HG02885 (cell line): Measurements from ENCODE around the gene FRK.
"Not testable (repeated sequence)": the region's sequence is repeated elsewhere in the genome, so short reads cannot be mapped to it uniquely, and the experiment has no call there.

Source experiments
- ATAC-seq: cut with Tn5 transposase; IDR thresholded peaks from one replicate; pipeline ENCODE4 v1.9.1; 2021; ENCODE audit warnings: mild to moderate bottlenecking; ENCODE audit not compliant: unreplicated experiment, poor library complexity

The FRK gene

DNA sequence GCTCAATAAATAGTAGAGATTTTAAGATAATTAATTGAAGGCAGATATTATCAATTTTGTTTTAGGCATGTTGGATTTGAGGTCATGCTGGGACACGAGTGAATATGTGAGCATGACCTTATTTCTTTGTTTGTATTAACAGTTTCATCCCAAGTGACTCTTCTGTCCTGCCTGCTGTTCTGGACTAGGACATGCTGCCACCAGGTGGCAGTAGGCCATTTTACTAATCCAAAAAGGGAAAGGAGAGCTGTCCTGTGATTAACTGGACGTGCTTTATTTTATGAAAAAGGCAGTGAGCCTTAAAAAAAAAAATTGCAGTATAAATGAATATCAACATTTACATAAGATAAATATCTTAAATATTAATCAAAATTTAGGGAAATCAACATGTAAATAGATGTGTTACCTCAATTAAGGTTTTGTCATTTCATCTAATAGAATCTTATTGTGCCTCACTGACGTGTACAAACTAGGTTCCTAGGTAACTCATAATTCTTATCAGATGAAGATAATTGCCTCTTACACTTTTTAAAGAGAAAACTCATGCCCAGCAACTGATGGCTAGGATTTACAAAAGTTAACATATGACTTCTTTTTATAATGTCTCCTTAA, 49.8 kb downstream of the FRK start:
- ATAC-seq: peak; percentile 54

DNA sequence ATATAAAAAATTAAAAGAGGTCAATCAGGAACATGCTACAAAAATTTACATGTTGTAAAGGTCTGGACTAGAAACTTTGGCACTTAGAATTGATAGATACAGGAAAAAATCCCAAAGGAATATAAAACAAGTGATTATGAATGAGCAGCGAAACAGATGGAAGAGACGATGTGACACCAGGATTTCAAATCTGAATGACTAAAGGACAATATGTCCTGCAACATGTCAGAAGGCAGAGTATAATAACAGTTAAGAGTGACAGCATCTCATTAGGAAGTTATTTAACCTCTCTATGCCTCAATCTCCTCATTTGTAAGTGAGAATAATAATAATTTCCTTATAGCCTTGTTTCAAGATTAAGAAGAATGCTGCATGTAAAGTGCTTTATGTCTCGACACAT, 50.3 kb downstream of the FRK start:
- ATAC-seq: no peak

DNA sequence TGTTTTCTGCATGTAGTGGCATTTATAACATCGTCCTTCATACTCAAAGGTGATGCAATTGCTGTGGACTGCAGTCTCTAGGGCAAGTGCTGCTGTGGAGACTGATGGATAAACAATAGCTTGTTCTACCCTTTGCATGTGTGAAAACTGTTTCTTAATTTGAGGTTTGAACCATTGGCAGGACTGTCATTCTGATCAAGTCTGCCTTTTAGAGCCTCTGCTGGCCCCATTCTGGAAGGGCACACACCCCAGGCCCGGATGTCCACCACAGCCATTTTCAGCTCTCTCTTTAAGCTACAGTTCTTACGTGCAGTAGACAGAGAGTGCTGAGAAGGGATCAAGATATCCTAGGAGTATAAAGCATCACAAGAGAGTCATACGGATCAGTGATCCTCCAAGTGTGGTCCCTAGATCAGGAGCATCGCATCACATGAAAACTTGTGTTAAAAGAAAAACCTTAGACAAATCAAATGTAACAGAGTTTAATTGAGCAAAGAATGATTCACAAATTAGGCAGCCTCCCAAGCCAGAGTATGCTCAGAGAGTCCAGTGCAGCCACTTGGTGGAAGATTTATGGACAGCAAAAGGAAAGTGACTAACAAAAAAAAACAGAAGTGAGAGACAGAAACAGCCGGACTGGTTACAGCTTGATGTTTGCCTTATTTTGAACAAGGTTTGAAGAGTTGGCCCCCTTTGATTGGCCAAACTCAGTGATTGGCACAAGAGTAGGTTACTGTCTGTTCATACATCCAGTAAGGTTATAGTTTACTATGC, 52.0 kb downstream of the FRK start:
- ATAC-seq: peak; percentile 70

DNA sequence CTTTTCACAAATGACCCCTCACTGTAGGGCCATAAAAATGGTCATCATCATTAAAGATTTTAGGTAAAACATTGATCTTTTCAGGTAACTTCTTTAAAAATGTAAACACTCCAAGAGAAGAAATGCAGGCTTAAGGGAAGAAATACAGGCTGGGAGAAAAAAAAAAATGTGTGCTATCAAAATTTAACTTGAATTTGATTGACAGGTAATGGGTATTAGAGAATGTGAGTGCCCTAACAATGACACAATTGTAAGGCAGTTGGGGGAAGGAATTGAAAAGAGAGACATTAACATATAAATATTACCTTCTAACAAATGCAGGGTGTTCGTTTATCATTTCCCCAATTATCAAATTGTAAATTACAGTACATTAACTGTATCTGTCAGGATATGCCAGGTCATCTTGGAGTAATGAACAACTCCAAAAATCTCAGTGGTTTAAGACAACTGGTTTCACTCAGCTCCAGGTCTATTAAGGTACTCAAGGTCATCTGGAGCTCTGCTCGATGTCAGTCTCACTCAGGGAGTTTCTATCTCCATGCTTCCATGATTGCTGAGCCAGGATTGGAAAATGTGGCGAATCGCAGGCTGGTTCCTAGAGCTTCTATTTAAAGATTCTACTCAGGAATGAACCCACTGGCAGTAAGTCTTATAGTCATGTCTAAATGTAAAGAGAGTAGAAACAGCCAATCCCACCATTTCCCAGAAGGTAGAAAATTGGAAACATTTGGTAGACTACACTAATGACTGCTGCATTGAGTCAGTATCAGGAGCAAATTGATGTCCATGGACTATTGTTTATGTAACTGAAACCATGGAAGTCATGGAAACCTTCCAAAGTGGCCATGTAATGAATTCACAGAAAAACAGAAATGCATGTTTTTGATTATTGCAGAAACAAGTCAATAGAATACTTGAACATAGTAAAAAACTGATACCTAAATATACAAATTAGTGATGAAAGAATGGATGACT, 55.6 kb downstream of the FRK start:
- ATAC-seq: no peak

DNA sequence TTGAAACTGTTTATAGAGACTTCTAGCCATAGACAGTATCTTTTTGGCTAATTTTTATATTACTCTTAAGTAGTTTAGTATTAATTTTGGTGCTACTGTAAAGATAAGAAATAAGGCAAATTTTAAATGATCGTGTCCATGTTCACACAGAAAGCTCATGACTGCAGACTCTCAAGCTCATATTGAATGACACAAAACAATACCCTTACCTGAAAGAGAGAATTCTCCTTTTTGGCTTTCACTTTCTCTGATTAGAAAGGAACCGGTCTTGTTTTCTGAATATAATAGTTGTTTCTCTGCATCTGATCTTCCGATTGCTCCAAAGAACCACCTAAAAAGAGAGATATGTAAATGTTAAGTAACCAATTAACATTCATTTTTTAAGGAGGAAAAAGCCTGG, 57.0 kb downstream of the FRK start:
- ATAC-seq: peak; percentile 99

DNA sequence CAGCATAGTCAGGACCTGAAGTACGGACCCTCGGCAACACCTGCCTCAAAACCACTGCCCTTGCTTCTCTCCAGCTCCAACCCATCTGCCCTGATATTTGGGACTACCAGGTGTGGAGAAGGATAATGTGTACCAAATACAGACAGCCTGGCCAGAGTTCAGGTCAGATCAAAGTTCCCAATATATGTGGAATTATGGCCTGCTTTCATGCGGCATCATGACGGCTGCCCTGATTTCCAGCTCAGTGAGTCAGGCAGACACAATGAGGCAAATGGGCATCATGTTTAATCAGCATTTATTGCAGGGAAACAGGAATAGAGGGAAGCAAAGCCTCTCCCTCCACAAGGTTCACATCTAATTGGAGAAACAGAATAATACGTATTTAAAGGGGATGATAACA, 57.9 kb downstream of the FRK start:
- ATAC-seq: no peak

DNA sequence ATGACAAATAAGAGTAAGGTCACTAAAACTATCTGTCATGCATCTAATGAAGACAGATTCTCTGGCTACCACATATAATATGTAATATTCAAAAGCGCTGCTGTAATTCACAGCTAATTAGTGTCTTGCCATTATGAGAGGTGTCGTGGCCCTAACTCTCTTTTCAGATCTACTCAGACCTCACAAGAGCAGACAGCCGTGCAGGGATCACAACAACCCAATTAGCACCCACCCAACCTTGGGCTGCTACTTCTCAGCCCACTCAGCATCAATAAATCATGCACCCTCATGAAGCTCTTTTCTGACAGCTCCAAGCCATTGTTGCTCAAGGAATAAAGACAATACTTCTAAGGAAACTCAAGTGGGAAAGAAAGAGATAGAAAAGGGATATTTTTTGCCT, 61.5 kb downstream of the FRK start:
- no peak for ATAC-seq

DNA sequence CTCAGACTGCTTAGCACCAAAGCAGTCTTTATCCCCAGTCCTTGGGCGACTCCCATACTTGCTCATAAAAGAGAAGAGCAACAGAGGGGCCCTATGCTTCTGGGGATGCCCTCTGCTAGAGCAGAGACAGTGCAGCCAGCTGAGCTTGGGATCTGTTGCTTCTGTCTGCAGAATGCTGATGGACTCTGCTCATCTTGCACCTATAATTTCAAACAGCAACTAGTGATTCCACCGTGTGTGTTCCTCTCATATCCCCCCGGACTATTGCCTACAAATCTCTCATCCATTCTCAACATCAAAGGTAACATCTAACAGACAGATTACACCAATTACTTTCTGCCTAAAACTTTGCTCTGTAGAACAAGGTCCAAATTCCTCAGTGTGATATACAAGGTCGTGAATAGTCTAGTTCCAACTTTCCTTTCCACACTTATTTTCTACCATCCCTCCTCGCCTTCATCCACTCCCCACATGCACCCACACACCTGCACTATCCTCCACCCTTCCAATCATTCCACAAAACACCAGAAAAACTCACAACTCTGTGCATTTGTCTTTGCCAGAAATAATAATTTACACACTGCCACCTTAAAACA, 62.6 kb downstream of the FRK start:
- no peak for ATAC-seq

DNA sequence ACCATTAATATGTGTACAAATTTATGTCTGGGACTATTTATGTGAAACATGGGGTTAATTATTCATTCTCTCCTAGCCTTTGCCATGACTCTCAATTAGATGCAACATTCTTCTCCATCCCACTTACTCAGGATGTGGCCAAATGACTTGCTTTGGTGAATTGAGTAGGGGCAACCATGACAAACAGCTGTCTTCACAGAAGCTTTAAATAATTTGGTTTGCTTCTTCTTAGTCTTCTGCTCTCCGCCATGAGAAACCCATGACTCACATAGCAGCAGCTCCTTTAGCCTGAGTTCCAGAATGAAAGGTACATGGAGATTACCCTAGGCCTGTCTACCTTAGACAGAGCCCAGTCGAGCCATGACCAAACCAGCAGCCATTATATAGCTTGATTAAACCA, 74.7 kb downstream of the FRK start:
- no peak for ATAC-seq

DNA sequence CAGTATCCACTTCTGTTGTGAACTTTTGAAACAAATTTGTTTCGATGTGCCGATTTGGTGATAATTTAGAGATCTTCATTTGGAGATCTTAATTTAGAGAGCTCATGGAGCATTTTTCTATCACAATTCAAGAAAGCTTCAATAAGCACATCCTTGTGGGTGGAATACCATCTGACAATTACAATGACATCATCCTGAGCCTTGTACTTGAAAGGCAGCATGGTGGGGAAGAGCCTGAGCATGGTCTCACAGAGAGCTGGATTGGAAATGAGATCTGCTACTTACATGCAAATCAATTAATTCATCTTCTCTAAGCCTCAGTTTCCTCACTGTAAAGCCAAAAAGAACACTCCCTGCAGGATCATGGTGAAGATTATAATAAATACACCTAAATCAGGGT, 75.9 kb downstream of the FRK start:
- no peak for ATAC-seq

DNA sequence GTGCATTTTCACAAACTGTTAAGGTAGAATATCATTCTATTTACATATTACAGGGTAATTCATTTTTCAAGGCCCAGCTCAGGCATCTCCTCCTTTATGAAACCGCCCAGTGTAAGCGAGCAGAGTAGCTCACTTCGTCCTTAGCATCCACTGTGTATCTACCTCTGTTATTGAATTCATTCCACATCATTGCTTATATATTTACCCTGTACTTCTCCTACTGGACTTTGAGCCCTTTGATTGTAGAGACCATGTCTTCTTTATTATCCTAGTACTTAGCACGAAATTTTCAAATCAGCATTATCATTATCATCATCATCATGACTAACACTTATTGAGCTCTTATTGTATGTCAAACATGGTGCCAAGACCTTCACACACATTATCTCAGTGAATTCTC, 76.7 kb downstream of the FRK start:
- ATAC-seq: no peak

DNA sequence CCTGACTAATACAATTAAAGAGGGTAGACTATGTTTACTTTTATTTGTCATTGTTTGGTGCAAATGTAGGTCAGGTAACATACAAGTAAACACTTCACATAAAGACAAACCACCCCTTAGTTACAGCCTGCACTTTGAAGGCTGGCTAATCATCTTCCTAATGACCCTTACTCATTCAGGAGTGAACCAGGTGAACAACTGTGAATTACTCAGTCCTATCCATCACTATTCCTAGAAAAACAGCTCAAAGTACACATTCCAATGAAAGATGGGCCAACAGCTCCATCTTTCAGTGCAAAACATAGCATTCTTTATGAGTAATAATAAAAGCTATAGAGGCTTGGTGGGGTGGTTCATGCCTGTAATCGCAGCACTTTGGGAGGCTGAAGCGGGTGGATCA, 78.2 kb downstream of the FRK start:
- no peak for ATAC-seq

DNA sequence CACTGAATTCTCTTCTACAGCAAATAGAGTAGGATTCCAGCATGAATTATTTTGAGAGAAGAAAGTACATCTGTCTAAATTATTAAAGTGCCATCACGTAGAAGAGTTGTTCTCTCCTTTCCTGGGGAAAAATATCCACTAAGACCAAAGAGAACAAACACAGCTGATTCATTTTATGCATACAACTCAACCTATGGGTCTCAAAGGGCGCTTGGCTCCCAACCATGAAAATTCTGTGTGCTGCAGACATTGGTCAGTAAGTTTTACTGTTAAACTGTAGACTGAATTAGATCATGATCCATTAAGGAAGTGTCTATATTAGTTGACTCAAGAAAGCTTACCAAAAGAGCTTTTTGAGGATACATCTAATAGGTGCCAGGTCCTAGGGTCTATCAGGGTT, 83.5 kb downstream of the FRK start:
- ATAC-seq: no peak

DNA sequence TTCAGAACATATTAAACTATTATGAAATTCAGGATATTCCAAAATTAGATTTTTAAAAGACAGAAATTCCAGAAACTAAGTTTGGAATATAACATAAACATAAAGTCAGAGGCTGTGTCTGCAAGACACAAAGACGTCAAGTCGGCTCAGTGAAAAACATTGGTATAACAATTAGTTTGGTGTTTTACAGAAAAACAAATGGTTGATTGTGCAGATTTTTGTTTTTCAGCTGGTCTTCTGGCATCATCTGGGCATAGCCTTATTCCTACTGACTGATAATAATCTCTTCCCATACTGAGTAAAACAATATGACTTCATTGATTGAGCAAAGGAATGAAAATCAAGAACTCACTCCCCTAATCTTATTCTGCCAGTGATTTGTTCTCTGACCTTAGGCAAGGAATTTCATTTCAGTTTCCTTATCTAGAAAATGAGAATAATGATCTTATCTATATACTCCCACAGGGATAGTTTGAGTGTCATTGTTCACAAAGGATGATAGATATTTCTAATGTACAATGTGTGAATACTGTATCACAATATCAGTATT, 84.3 kb downstream of the FRK start:
- ATAC-seq: no peak

DNA sequence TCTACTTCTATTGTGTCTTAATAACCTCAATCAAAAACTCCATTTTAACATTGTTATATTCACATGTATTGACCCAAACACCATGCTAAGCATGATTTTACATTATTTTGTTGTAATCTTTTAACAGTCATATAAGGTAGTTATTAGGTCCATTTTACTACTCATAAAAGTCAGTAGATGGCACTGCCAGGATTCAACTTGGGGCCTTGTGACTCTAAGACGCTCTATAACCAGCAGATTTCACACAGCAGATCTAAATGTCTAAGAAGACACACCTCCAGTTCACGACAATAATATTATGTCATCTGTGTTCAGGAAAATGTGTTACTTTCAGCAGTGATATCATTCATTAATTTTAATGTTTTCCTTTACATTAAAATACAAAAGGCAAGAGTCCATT, 88.0 kb downstream of the FRK start:
- peak; percentile 51 for ATAC-seq

DNA sequence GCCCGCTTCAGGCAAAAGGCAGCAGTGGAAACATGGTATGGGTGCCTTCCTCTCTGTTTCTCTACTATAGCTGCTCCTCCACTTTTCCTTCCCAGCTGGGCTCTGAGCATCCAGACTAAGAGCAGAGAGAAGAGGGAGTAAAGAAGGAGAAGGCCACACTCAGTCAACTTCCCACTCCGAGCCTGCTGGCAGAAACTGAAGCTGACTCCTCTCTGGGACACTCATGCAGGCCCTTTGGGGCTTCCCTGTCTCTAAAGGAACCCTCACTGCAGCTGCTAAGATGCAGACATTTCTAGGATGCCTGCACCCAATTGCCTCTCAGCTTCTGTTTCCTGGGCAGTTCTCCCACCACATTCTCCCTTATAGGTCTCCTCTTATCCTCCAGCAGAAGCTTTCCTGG, 88.9 kb downstream of the FRK start:
- no peak for ATAC-seq

DNA sequence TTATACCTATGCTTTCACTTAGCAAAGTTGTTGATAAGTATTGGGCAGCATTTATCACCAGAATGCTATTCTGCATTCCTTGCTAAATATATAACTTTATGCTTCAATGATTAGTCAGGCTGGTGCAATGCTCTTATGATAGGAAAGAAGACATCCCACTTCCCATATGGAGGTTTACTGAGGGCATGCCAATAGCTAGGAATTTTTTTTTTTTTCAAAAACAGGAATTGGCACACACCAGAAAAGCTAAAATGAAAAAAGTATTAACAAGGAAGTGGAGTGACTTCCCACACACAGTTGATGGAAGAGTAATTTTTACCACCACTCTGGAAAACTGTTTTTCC, 90.8 kb downstream of the FRK start:
- no peak for ATAC-seq

DNA sequence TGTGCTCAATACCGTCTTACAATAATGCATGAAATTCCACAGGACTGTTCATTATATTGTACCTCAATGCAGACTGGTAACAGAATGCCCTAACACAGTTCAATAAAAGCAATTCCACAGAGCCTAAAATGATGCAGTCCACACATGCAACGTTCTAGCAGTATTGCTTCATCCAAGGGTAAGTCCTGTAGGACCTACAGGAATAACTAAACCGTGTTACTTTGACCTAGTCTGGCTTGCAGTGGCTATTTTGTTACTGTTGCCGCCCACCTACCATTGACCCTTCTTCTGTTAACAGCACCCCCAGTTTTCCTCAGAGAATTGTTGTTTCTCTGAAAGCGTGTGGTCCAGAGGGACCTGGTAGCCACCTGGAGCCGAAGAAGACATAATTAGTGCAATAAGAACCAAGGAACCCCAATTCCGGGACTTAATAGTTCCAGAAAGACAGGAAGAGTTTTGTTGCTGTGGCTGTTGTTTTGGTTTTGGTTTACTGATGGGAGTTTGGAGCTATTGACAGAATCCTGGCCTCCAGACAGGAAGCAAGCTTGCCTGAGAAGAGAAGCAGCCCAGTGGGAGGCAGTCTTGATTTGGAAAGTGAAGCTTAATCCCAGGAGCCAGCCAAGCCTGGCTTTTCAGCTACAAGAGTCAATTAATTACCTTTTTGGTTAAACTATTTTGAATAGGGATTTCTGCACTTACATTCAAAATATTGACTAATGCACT, 91.3 kb downstream of the FRK start:
- no peak for ATAC-seq

DNA sequence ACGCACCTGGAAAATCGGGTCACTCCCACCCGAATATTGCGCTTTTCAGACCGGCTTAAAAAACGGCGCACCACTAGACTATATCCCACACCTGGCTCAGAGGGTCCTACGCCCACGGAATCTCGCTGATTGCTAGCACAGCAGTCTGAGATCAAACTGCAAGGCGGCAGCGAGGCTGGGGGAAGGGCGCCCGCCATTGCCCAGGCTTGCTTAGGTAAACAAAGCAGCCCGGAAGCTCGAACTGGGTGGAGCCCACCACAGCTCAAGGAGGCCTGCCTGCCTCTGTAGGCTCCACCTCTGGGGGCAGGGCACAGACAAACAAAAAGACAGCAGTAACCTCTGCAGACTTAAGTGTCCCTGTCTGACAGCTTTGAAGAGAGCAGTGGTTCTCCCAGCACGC, 100.4 kb downstream of the FRK start:
- ATAC-seq: not testable (repeated sequence)

DNA sequence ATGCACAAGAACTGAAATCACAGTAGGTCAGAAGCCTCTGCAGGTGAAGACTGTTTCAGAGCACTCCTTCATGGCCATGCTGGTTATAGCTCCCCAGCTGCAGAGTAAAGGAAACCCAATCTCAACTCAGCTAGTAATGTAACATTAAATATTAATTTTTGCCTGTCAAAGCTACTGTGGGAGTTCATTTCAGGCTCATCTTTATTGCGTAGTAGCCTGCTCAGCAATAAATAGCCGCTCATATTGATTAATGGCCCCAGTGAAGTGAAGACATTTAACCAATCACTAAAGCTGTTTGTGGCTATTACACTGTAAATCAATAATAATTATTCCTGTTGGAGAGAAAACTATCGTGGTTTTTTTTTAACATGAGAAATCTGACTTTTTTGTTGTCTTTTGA, 101.7 kb downstream of the FRK start:
- ATAC-seq: no peak
